ENCODE results near the gene PEX14.

PEX14 gene

GRCh38 chr1:10637400-10637799, 162.7 kb downstream of the PEX14 start:
- DNase-seq, result no peak

DNA sequence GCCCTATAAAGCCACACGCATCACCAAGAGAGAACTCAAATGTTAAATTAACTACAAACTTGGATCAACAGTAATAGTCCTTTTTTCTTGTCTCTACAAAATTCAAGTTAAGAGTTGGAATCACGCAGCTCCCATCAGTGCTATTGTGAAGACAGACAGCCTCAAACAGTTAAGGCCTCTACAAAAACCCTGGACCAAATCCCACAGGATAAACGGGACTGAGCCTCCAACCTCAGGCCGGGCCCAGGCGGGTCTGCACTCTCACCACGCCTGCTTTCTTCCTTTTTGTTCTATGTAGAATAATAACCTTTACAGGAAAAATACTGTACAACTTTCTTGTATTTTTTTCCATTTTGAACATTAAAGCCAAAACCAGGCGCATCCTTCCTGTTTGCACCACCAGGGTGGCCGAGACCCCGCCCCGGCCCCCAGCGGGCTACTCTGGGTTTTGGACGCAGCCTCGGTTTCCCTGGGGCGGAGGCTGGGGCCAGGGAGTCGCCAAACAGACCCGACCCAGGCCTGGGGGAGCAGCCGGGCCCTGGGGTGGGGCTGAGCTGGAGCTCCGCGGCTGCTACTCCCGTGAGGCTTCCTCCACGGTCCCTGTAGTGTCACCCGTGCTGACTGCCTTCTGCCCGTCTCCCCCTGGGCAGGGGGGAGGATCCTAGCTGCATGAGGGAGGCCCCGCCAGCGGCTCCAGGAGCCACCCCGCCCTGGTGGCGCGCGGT, 163.2 kb downstream of the PEX14 start:
- DNase-seq, result no peak

GRCh38 chr1:10638559-10639005, 163.8 kb downstream of the PEX14 start:
- DNase-seq, result no peak

- DNase-seq, result no peak
Measured at GRCh38 chr1:10639011-10639774, 164.4 kb downstream of the PEX14 start.

GRCh38 chr1:10639775-10640578, 165.2 kb downstream of the PEX14 start:
- DNase-seq, result peak; percentile 47 to 88

GRCh38 chr1:10640843-10641553, 166.2 kb downstream of the PEX14 start:
- no peak for DNase-seq

DNA sequence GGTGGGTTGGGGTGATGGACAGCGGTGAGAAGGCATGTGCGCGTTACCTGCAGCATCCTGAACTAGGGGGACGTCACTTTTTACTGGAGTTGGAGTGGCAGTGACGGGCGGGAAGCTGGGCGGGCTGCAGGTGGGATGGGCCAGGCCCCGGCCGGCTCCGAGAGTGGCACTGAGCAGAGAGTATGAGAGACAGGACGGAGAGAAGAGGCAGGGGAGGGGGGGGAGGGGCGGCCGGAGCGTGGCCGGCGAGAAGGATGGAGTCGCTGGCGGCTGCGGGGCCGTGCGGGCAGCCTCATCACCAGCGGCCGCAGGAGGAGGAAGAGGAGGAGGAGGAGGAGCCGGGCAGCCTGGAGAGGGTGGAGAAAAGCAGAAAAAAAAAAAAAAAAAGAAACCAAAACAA, 167.2 kb downstream of the PEX14 start:
- DNase-seq, result no peak

- DNase-seq, result no peak
Measured at GRCh38 chr1:10642403-10643080, 167.8 kb downstream of the PEX14 start.

DNA sequence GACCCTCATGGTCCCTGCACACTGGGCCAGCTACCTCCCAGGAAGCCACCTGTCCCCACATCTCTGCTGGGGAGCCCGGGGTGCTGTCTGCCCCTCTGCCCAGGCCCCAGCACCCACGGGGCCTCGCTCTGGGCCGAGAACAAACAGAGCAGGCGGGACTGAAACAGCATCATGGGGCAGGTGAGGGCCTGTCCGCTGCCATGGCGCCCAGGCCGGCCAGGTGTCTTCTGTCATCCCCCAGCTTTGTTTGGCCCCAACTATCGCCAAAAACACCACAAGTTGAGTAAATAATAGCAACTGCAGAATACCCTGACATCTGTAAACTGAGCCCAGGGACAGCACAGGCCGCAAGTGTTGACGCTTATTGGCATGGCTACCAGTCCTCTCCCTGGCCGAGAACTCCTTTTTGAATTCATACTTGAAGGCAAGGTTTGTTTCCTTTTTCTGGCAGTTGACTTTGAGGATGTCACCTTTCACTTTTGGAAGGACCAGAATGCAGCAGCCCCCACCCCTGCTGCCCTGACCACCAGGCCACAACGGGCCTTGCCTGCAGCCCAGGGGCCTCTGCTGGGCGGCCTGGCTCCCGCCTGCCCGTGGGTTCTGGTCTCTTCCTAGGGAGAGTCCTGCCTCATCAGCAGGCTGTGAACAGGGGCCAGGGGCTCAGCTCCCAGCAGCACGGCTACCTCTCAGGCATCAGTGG, 169.0 kb downstream of the PEX14 start:
- DNase-seq, result no peak

DNA sequence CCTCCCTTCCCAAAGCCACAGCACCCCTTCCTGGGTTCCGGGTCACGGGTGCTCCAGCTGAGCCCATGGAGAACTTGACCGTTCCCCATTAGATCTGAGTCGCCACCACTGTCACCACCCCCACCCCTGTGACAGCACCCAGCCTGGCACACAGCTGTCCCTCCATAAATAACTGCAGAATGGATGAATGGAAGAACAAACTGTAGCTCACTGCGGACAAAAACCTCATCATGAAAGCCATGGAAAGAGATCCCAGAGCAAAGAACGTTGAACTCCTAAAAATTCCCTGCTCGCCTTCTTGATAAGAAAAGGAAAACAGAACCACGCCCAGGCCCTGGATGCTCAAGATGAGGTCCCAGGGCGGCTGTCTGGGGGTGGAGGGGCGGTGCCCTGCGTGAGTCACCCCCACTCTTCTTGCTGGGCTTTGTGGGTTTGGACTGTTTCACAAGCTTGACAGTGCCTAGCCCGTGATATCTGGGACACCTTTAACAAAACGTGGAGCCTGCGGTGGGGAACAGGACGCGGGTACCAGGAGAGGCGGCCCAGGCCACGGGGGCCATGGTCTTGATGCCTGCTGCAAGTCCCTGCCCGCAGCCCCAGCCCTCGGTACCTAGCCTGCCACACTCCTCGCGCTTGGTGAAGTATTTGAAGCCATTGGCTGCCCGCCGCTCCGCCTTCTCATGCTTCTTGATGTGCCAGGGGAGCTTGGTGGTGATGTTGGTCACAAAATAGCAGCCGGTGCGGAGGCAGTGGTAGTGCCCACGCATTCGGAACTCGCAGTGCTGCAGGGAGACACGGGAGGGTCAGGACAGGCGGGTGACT, 169.8 kb downstream of the PEX14 start:
- no peak for DNase-seq

- DNase-seq, result peak; percentile 9 to 41
Measured at GRCh38 chr1:10646347-10646861, 171.7 kb downstream of the PEX14 start.

DNA sequence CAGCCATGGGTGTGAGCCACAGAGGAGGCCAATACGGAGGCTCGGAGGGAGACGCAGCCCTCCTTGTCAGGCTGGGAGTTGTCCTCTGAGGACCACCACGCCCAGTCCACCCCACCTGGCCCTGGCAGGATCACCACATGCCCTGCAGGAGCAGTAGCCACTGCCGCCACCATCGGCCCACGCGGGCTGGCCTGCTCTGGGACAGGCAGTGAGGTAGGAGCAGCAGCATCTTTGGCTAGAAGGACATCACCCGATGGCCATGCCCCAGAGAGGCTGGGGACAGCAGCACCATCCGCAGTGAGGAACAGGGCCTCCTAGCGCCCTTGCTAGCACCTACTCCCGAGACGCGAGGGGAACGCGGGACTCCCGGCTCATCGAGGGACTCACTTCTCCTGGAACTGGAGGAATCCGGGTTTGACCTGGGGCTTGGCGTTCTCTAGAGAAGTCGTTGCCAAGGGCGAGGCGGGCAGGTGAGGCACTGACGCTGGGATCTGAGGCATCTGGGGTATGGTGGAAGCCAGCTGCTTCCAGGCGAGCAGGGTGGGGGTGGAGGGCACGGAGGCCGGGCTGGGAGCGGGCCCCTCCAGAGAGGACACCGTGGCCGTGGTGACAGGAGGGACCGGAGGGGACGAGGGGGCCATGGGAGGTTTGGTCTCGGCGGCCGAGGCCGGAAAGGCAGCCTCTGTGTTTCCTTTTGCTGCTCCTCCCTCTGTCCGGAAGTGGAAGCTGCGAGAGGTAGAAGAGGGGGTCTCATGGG, 172.8 kb downstream of the PEX14 start:
- no peak for DNase-seq

DNA sequence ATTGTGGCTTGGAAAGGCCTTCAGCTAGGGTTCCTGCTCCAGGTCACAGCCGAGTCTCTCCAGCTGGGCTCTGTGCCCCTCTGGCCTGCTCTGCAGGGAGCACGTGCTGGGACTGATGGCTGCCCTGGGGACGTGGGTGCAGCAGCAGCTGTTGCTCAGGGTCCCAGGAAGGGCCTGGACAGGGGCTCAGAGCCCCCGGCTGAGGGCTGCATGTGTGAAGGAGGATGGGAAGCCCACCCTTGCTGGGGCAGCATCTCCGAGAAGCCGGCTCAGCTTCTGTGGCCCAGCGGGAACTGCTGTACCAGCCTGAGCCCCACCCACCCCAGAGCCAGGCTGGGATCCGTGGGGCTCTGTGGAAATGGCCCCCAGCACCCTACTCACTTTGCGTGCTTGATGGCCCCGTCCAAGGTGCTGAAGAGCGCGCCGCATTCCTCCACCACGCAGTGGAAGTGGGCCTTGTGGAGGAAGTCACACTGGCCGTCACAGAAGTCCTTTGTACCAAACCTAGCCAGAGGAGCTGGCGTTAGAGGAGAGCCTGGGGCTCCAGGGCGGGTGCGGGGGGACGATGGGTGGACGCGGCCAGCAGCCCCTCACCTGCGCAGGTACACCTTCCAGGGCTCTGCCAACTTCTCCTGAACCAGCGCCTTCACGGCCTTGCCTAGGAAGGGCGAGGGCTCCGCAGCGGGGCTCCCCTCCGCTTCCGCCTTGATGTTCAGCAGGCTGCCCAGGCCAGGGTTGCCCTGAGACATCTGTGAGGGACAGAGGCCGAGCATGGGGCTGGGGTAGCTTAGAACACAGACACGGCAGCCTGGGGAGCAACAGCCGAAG, 174.2 kb downstream of the PEX14 start:
- no peak for DNase-seq

- no peak for DNase-seq
Measured at GRCh38 chr1:10649517-10650201, 174.9 kb downstream of the PEX14 start.

DNA sequence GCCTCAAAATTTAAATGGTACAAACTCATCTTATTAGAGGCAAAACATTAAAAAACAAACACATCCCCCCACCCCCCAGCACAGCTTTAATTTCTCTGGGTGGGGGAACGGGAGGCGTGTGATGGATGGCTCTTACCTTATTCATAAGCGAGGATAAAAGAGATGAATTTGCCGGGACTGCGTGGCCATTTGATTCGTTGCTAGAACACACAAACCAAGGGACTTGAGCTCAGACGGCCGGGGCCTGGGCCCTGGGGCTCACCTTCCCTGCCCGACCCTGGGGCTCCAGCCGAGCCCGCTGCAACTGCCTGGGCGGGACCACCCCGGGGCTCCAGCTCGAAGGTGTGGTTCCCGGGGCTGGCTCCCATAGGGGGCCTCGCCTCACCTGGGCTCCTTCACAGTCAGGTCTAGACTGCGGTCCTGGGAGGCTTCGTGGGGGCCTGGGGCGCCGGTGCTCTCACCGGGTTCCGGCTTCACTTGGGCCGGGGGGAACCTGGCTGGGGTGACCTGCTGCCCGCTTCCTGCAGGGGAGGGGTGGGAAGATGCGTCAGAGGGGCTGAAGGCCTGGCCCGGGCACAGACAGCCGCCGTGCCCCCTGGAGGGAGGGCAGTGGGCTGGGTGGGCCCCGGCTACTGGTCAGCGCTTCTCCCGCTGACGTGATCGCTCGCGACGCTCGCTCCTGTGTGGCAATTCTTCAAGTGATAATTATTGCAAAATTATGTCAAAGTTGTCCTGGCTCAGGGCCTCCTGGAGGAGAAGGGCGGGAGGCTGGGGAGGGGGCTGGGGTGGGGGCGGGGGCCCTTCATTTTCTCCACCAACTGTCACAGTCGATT, 176.0 kb downstream of the PEX14 start:
- DNase-seq, result no peak

DNA sequence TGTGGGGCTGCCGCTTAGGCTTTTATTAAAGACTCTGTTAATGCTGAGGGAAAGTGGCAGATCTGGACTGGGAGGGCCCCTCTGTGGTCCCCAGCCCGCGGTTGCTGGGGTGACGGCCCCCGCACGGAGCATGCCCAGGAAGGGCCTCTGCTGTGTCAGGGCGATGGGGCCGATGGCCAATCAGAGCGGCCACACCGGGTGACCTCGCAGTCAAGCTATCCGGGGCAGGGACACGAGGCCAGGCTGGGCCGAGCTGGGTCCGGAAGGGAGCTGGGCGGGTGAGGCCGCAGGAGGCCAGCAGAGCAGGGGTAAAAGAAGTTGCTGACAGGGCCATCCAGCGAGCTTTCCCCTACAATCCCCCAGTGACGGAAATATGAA, 176.6 kb downstream of the PEX14 start:
- DNase-seq, result no peak

- no peak for DNase-seq
Measured at GRCh38 chr1:10651793-10652192, 177.0 kb downstream of the PEX14 start.

Data from NCI-H446 (cell line).